ENCODE measurements around the gene ATE1.

Gene ATE1

GRCh38 chr10:121696854-121697253 lies 231.0 kb downstream of the ATE1 start:
- no peaks in the 10 kb centered on the region; a peak in 1 of 20 replicates for H3K4me1 ChIP-seq
- H4K20me1 ChIP-seq: no peaks in the 10 kb centered on the region
- H3K9ac ChIP-seq: no peak overlapping the region
- H3K9me3 ChIP-seq (replicated peaks in 1 of 11): peaks cover 4 to 18% (median 9%) of the 10 kb centered on the region in 11 experiments; a peak in 20 of 22 replicates
- no peak overlapping the region for H3K4me3 ChIP-seq
- H3K27ac ChIP-seq: no peak overlapping the region
- H3K4me2 ChIP-seq: no peak overlapping the region
- no peaks in the 10 kb centered on the region for H3K27me3 ChIP-seq
- TF ChIP-seq Cebpa-rat (IDR thresholded peaks at IDR 0.05): no peak
- H3K36me3 ChIP-seq: no peaks in the 10 kb centered on the region

- H3K27me3 ChIP-seq: no peaks in the 10 kb centered on the region
- H3K9me3 ChIP-seq (replicated peaks in 1 of 11): peaks cover 4 to 13% (median 7%) of the 10 kb centered on the region in 11 experiments; a peak in 20 of 22 replicates
- H3K9ac ChIP-seq: no peak overlapping the region
- TF ChIP-seq Cebpa-rat (IDR thresholded peaks at IDR 0.05): no peak
- H4K20me1 ChIP-seq: no peaks in the 10 kb centered on the region
- H3K27ac ChIP-seq: no peak overlapping the region
- H3K4me1 ChIP-seq: no peaks in the 10 kb centered on the region; a peak in 1 of 20 replicates
- no peaks in the 10 kb centered on the region for H3K36me3 ChIP-seq
- no peak overlapping the region for H3K4me3 ChIP-seq
- H3K4me2 ChIP-seq: no peak overlapping the region
Measured at GRCh38 chr10:121695731-121696464, 231.9 kb downstream of the ATE1 start.

DNA sequence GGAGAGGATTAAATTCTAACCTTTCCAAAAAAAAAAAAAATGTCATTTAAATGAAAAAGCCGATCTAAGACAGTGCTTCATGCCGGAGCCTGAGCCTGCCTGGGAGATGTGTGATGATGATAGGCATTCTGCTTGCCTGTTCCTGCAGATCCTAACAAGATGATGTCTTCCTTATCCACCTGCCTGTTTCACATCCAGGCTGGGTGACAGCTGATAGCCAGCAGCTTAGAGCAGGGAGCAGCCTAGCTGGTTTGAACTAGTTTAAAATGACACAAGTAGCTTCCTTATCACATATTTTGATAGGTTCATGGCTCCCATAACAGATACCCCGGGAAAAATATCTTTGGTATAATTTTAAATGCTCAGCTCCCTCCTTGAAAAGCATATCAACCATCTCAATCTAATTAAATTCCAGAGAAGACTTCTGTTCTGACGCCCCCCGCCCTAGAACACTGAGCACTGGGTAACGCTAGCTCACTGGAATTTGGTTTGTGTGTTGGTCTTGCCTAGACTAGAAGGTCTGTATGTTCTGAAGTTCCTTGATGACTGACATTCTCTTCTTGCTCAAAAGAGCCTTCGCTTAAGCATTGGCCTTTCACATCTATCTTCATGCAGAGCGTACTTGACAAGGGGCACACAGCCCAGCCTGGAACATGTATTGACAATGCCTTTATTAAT lies 232.7 kb downstream of the ATE1 start:
- Histone ChIP-seq H3K4me3 (no peak overlapping the region), H3K9me3 (replicated peaks in 1 of 11) (peaks cover 0 to 5% (median 0%) of the 10 kb centered on the region in 11 experiments; a peak in 4 of 22 replicates), H3K36me3 (no peaks in the 10 kb centered on the region), H3K4me1 (peaks cover 0 to 3% (median 0%) of the 10 kb centered on the region in 10 experiments; a peak in 5 of 20 replicates), H4K20me1 (no peaks in the 10 kb centered on the region), H3K9ac (no peak overlapping the region), H3K27me3 (no peaks in the 10 kb centered on the region), H3K27ac (no peak overlapping the region), H3K4me2 (no peak overlapping the region)
- no peak for TF ChIP-seq Cebpa-rat (IDR thresholded peaks at IDR 0.05)

DNA sequence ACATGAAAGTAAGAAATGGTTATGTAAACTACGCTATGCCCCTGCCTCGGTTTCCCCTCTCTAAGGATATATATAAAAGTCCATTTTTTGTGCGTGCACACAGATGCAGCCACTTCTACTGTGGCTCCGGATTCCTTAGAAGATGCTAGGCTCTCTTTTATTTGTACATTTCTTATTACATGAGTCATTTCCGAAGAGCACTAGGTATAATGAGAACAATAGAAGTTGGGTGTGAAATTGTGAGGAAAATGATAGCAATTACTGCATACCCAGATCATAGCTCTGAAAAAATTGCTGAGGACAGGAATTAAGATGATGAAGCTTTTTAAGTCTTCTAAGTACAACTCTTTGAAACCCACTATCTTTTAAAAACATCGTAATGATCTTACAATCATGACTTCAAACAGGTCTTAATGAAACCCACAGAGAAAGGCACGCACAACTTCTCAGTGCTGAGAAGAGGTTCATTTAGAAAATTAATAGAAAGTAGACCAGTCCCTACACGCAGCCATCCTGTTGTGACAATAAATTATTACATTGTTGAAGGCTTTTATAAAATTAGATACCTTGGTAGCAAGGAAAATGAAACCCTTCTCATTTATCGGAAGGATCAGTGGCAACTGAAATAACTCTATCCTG lies 233.4 kb downstream of the ATE1 start:
- no peak overlapping the region for H3K4me3 ChIP-seq
- no peaks in the 10 kb centered on the region; a peak in 1 of 22 replicates for H3K9me3 ChIP-seq (replicated peaks in 1 of 11)
- H3K36me3 ChIP-seq: no peaks in the 10 kb centered on the region
- TF ChIP-seq Cebpa-rat (IDR thresholded peaks at IDR 0.05): no peak
- H3K4me1 ChIP-seq: peaks cover 0 to 10% (median 1%) of the 10 kb centered on the region in 10 experiments; a peak in 7 of 20 replicates
- H3K9ac ChIP-seq: no peak overlapping the region
- H4K20me1 ChIP-seq: no peaks in the 10 kb centered on the region
- no peak overlapping the region for H3K4me2 ChIP-seq
- no peak overlapping the region for H3K27ac ChIP-seq
- H3K27me3 ChIP-seq: no peaks in the 10 kb centered on the region

DNA sequence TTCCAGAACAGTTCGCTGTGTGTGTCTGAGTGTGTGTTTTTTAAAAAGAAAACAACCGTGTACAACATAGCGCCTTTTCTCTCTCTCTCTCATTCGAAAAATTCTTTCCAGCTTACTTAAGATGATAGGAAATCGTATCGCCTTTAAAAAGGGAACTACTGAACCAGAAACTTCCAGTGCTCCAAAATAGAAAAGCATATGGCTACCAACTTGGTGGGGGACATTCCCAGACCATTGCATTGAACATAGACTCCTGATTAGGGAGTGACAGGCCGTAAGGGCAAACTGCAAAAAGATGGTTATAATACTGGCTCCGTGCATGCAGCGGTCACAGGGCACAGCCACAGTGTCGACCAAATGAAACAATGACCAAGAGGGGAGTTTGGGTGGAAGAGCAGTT lies 235.2 kb downstream of the ATE1 start:
- H3K4me3 ChIP-seq: no peak overlapping the region
- H3K27me3 ChIP-seq: no peaks in the 10 kb centered on the region
- H3K4me2 ChIP-seq: peak overlapping the region in 1 of 11 experiments; percentile 1; a peak in 1 of 22 replicates
- no peak overlapping the region for H3K9ac ChIP-seq
- H3K9me3 ChIP-seq (replicated peaks in 1 of 11): no peaks in the 10 kb centered on the region
- peaks cover 0 to 19% (median 2%) of the 10 kb centered on the region in 10 experiments; a peak in 8 of 20 replicates for H3K4me1 ChIP-seq
- H4K20me1 ChIP-seq: no peaks in the 10 kb centered on the region
- H3K36me3 ChIP-seq: no peaks in the 10 kb centered on the region
- H3K27ac ChIP-seq: no peak overlapping the region
- no peak for TF ChIP-seq Cebpa-rat (IDR thresholded peaks at IDR 0.05)

GRCh38 chr10:121690970-121691369 lies 236.9 kb downstream of the ATE1 start:
- H3K27ac ChIP-seq: no peak overlapping the region
- no peak for TF ChIP-seq Cebpa-rat (IDR thresholded peaks at IDR 0.05)
- no peaks in the 10 kb centered on the region for H3K36me3 ChIP-seq
- no peaks in the 10 kb centered on the region for H4K20me1 ChIP-seq
- no peak overlapping the region for H3K4me2 ChIP-seq
- H3K9ac ChIP-seq: no peak overlapping the region
- peaks cover 0 to 19% (median 2%) of the 10 kb centered on the region in 10 experiments; a peak in 8 of 20 replicates for H3K4me1 ChIP-seq
- no peaks in the 10 kb centered on the region for H3K9me3 ChIP-seq (replicated peaks in 1 of 11)
- no peaks in the 10 kb centered on the region for H3K27me3 ChIP-seq
- H3K4me3 ChIP-seq: no peak overlapping the region
